Measurements from ENCODE around the gene HCN3. TPM values are rescaled to one million over a fixed set of nuclear protein-coding genes. Genes with fewer than 3 reads are reported as not detected.

The HCN3 gene
- total and polyA plus RNA-seq, 2 of the 13 experiments (the other 11 are each of a cell fraction or from before 2014, with no cell fraction given) = 2.4 to 10.2 TPM

GRCh38 chr1:155322953-155323728, 45.9 kb downstream of the HCN3 start (continued):
- TF ChIP-seq ZBTB39 (CRISPR knock-in tag; IDR thresholded peaks at IDR 0.05) (no peak), ISX (CRISPR knock-in tag; conservative IDR thresholded peaks at IDR 0.05) (no peak), ZNF883 (CRISPR knock-in tag; IDR thresholded peaks at IDR 0.05; ENCODE audit: not compliant biosample characterization) (no peak), ZSCAN9 (CRISPR knock-in tag; IDR thresholded peaks at IDR 0.05; ENCODE audit: borderline replicate concordance) (no peak), ATF3 (CRISPR knock-in tag; IDR thresholded peaks at IDR 0.05) (no peak), GPBP1L1 (CRISPR knock-in tag; IDR thresholded peaks at IDR 0.05) (no peak), NFIC (IDR thresholded peaks at IDR 0.05; ENCODE audit: low read length) (no peak), ZNF616 (CRISPR knock-in tag; IDR thresholded peaks at IDR 0.05; ENCODE audit: low read depth) (no peak), ELK4 (CRISPR knock-in tag; IDR thresholded peaks at IDR 0.05; ENCODE audit: borderline replicate concordance) (no peak), HDAC1 (CRISPR knock-in tag; IDR thresholded peaks at IDR 0.05) (peak; percentile 76), NFAT5 (CRISPR knock-in tag; IDR thresholded peaks at IDR 0.05) (no peak), KLF16 (CRISPR knock-in tag; IDR thresholded peaks at IDR 0.05) (peak in 1 of 2 experiments; percentile 85; a peak in 1 of 4 replicates), TBX2 (CRISPR knock-in tag; IDR thresholded peaks at IDR 0.05; ENCODE audit: borderline replicate concordance) (peak; percentile 34; the same call in 1 of the 2 replicates), NCOR1 (IDR thresholded peaks at IDR 0.05; ENCODE audit: borderline replicate concordance, low read length) (no peak)
